Endothelial cell of umbilical vein (primary cell): ENCODE measurements around the gene KIF4A. TPM values are rescaled to one million over a fixed set of nuclear protein-coding genes. Genes with fewer than 3 reads are reported as not detected.

ENCODE experiments used
- BruUV-seq: library from RNA; stranded (reverse); fragments of 400-500 nt; replicated peaks from 2 replicates; lab custom pipeline; 2021; lab: Mats Ljungman, UMichigan
- CTCF ChIA-PET: fragments of 300-600, 350-600 bp; sonication (Branson Sonifier 250); formaldehyde crosslinking; loops from one replicate; lab custom pipeline; 2021; ENCODE audit warnings: antibody characterized with exemption, inconsistent platforms; lab: Charles Lee
- POLR2A ChIA-PET: fragments of 300-600, 350-600 bp; sonication (Branson Sonifier 250); formaldehyde crosslinking; loops from one replicate; lab custom pipeline; 2021; ENCODE audit warnings: antibody characterized with exemption, inconsistent platforms; lab: Charles Lee
- DNase-seq: peaks from one replicate; pipeline ENCODE4 v3.0.0-alpha.2; 2011; ENCODE audit warnings: low read depth, low spot score
- FAIRE-seq: peaks from 2 replicates; lab custom pipeline; 2011; peaks lifted over from hg19 to GRCh38; lab: Jason Lieb, UNC
- H2AFZ ChIP-seq: 2 replicates; pipeline ENCODE4 v1.6.0; 2012; ENCODE audit warnings: low read depth, low read length, control low read depth, inconsistent platforms
- H3K27ac ChIP-seq: 2 replicates; pipeline ENCODE4 v1.5.1; 2011; ENCODE audit warnings: low read depth, mild to moderate bottlenecking, control low read depth, low read length, moderate library complexity; ENCODE audit not compliant: insufficient read depth
- H3K27me3 ChIP-seq, 2 experiments: 2 replicates each; pipeline versions ENCODE4 v1.6.0 to v1.6.1; 2011; ENCODE audit warnings: low read length in 2 of 2, mixed read lengths in 1 of 2; ENCODE audit not compliant: control insufficient read depth in 2 of 2, insufficient read depth in 2 of 2
- H3K36me3 ChIP-seq, 2 experiments: 2 replicates in 1 of 2; 3 replicates in 1 of 2; pipeline ENCODE4 v1.5.1; 2011; ENCODE audit warnings: low read length in 2 of 2, mild to moderate bottlenecking in 1 of 2, moderate library complexity in 1 of 2; ENCODE audit not compliant: control insufficient read depth in 2 of 2, insufficient read depth in 2 of 2; ENCODE audit errors: extremely low read depth in 1 of 2
- H3K4me1 ChIP-seq: 3 replicates; pipeline ENCODE4 v1.5.1; 2011; ENCODE audit warnings: mild to moderate bottlenecking, low read length; ENCODE audit not compliant: control insufficient read depth, insufficient read depth; ENCODE audit errors: extremely low read depth
- H3K4me2 ChIP-seq: 2 replicates; pipeline ENCODE4 v1.6.1; 2011; ENCODE audit warnings: low read length, control low read depth, mixed read lengths; ENCODE audit not compliant: insufficient read depth
- H3K4me3 ChIP-seq, 3 experiments: fragments of 200-600 bp in 1 of 3; sonication (generic), shearing (Covaris generic) in 1 of 3; replicated peaks in 1 of 3; 2 replicates each; pipeline ENCODE4 v1.5.1; 2011 to 2016; ENCODE audit warnings: control low read depth in 3 of 3, low read length in 3 of 3, mild to moderate bottlenecking in 2 of 3, inconsistent platforms in 1 of 3, low read depth in 1 of 3, moderate library complexity in 1 of 3; ENCODE audit not compliant: insufficient read depth in 1 of 3
- H3K79me2 ChIP-seq: 2 replicates; pipeline ENCODE4 v1.6.0; 2012; ENCODE audit warnings: low read length, inconsistent platforms; ENCODE audit not compliant: control insufficient read depth, insufficient read depth
- H3K9ac ChIP-seq: replicated peaks from 2 replicates; pipeline ENCODE3; 2011; ENCODE audit warnings: low read length, control low read depth; ENCODE audit not compliant: insufficient read depth; ENCODE audit errors: extremely low read depth
- H3K9me1 ChIP-seq: replicated peaks from 3 replicates; pipeline ENCODE4 v1.6.0; 2011; ENCODE audit warnings: mild to moderate bottlenecking, low read length; ENCODE audit not compliant: control insufficient read depth, insufficient read depth; ENCODE audit errors: extremely low read depth
- H3K9me3 ChIP-seq: replicated peaks from 2 replicates; pipeline ENCODE4 v1.5.1; 2012; ENCODE audit warnings: low read length, inconsistent platforms; ENCODE audit not compliant: control insufficient read depth, insufficient read depth
- H4K20me1 ChIP-seq: replicated peaks from 2 replicates; pipeline ENCODE3; 2011; ENCODE audit warnings: mild to moderate bottlenecking, low read length; ENCODE audit not compliant: control insufficient read depth, insufficient read depth; ENCODE audit errors: extremely low read depth
- EZH2 ChIP-seq: IDR thresholded peaks from 2 replicates; pipeline ENCODE4 v1.6.1; 2012; ENCODE audit warnings: borderline replicate concordance, low read depth, mild to moderate bottlenecking, moderate library complexity, low read length, inconsistent platforms; ENCODE audit not compliant: severe bottlenecking
- FOS ChIP-seq: IDR thresholded peaks from 2 replicates; pipeline ENCODE4 v1.6.1; 2011; ENCODE audit warnings: mild to moderate bottlenecking, low read length, moderate library complexity, borderline replicate concordance; ENCODE audit not compliant: insufficient read depth
- GATA2 ChIP-seq: IDR thresholded peaks from 2 replicates; pipeline ENCODE4 v1.7.0; 2011; ENCODE audit warnings: low read depth, mild to moderate bottlenecking, moderate library complexity, mixed read lengths, low read length; ENCODE audit not compliant: insufficient read length, insufficient read depth
- JUN ChIP-seq: IDR thresholded peaks from 2 replicates; pipeline ENCODE4 v1.6.1; 2011; ENCODE audit warnings: borderline replicate concordance, low read depth; ENCODE audit not compliant: insufficient read length, insufficient read depth
- MYC ChIP-seq: IDR thresholded peaks from one replicate; pipeline ENCODE4 v1.6.1; 2011; ENCODE audit warnings: mild to moderate bottlenecking, low read depth, low read length
- POLR2A ChIP-seq: IDR thresholded peaks from 2 replicates; pipeline ENCODE4 v1.6.1; 2012; ENCODE audit warnings: low read depth, mild to moderate bottlenecking, control low read depth, low read length
- POLR2AphosphoS5 ChIP-seq: IDR thresholded peaks from 2 replicates; pipeline ENCODE4 v1.6.1; 2012; ENCODE audit warnings: low read depth, mild to moderate bottlenecking, control low read depth, low read length, moderate library complexity; ENCODE audit not compliant: insufficient read depth
- dilution Hi-C: fragments of 300-500 bp; cut with MboI; formaldehyde crosslinking; loops from one replicate; pipeline ENCODE4 v1.15.0; 2019; ENCODE audit warnings: low sequenced_read_pairs; ENCODE audit not compliant: extremely low pct_ligation_motif_present
- intact Hi-C: fragments of 100-400 bp; cut with micrococcal nuclease; formaldehyde crosslinking; loops from one replicate; pipeline ENCODE4 v1.10.0; 2022
- polyA plus RNA-seq, 4 experiments: library from polyadenylated mRNA; depleted of rRNA in 3 of 4; stranded (reverse) in 3 of 4; unstranded in 1 of 4; fragments of >200 nt; gene quantifications; 2 replicates each; pipeline versions ENCODE4 v1.2.1 to v1.2.3, GENCODE V29; 2011 to 2012; ENCODE audit warnings: missing spikeins in 1 of 4
- total RNA-seq: library from RNA; stranded (reverse); gene quantifications from 2 replicates; pipeline ENCODE4 v1.2.3, GENCODE V29; 2021
- TF ChIP-seq, protein P1 (sequence below), 2 donors: IDR thresholded peaks; 1 replicate in 1 of 2; 2 replicates in 1 of 2; pipeline ENCODE4 v1.5.1; 2011; ENCODE audit warnings: low read length in 2 of 2, mild to moderate bottlenecking in 2 of 2, moderate library complexity in 2 of 2, control low read depth in 1 of 2, inconsistent platforms in 1 of 2, low read depth in 1 of 2; ENCODE audit not compliant: insufficient read depth in 1 of 2; ENCODE audit errors: extremely low read depth in 1 of 2
- TF ChIP-seq, protein P2 (sequence below): IDR thresholded peaks from 2 replicates; pipeline ENCODE4 v1.6.1; 2011; ENCODE audit not compliant: insufficient read depth, insufficient read length

The KIF4A gene
- total and polyA plus RNA-seq, 2 donors (not counting 3 experiments of a cell fraction or from before 2014, with no cell fraction given), result 9.6 to 41.3 TPM

DNA sequence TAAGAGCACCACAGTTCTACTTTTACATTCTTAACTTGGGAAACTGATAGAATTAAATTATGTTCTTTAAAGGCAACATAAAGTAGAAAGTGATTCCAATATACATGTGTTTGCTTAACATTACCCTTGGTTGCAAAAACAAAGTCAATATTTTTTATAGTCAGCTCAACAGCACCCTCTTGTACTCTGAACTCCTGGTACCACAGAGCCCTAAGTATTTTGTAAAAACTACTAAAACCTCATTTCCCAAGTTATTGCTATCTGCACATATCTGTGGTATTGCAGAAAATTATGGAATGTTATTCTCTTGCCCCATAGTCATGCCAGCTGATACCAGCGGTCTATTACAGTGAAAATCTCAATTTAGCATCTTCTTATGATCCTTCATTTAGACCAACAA, 2.9 kb downstream of the KIF4A start:
- dilution Hi-C loops, result no loop called here
- intact Hi-C loops, result loop anchor here (10.0 kb wide), 1 partner anchor 102 kb away; no protein-coding TSS in a partner anchor
- no peak overlapping the region for H2AFZ ChIP-seq
- peaks cover 62% of the 10 kb centered on the region for H3K79me2 ChIP-seq
- DNase-seq, result peak; percentile 2
- CTCF ChIA-PET, result interaction anchor here (1.1 to 1.6 kb wide), 2 partner anchors 141 to 159 kb away, joined by 3 to 5 read pairs; partner anchors contain the start of gene IGBP1
- H3K4me1 ChIP-seq, result peaks cover 18% of the 10 kb centered on the region
- POLR2A ChIA-PET, result no interaction called here
- H3K27ac ChIP-seq, result no peak overlapping the region
- no peaks in the 10 kb centered on the region for H3K9me1 ChIP-seq
- TF ChIP-seq GATA2, result no peak
- TF ChIP-seq JUN, result no peak
- no peak for TF ChIP-seq EZH2
- no peak for TF ChIP-seq POLR2A
- no peak for TF ChIP-seq FOS
- TF ChIP-seq, protein P1, sequence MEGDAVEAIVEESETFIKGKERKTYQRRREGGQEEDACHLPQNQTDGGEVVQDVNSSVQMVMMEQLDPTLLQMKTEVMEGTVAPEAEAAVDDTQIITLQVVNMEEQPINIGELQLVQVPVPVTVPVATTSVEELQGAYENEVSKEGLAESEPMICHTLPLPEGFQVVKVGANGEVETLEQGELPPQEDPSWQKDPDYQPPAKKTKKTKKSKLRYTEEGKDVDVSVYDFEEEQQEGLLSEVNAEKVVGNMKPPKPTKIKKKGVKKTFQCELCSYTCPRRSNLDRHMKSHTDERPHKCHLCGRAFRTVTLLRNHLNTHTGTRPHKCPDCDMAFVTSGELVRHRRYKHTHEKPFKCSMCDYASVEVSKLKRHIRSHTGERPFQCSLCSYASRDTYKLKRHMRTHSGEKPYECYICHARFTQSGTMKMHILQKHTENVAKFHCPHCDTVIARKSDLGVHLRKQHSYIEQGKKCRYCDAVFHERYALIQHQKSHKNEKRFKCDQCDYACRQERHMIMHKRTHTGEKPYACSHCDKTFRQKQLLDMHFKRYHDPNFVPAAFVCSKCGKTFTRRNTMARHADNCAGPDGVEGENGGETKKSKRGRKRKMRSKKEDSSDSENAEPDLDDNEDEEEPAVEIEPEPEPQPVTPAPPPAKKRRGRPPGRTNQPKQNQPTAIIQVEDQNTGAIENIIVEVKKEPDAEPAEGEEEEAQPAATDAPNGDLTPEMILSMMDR (IDR thresholded peaks at IDR 0.05; ENCODE audit: extremely low read depth in 1 of 2, insufficient read depth in 1 of 2, low read depth in 1 of 2, low read length in 2 of 2), result no peak
- TF ChIP-seq, protein P2, sequence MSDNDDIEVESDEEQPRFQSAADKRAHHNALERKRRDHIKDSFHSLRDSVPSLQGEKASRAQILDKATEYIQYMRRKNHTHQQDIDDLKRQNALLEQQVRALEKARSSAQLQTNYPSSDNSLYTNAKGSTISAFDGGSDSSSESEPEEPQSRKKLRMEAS, result no peak
- TF ChIP-seq POLR2AphosphoS5, result no peak
- TF ChIP-seq MYC, result no peak
- no peaks in the 10 kb centered on the region for H4K20me1 ChIP-seq
- no peak for FAIRE-seq
- H3K4me2 ChIP-seq, result peak overlapping the region; percentile 96
- H3K9ac ChIP-seq, result no peak overlapping the region
- no peaks in the 10 kb centered on the region for H3K36me3 ChIP-seq
- no peak overlapping the region for H3K4me3 ChIP-seq
- H3K27me3 ChIP-seq, result no peaks in the 10 kb centered on the region
- no TSS peak for BruUV-seq
- H3K9me3 ChIP-seq, result no peaks in the 10 kb centered on the region
